ENCODE measurements around the gene KRTAP4-11.
"Not testable (repeated sequence)": the region's sequence is repeated elsewhere in the genome, so short reads cannot be mapped to it uniquely, and the experiment has no call there.

The KRTAP4-11 gene

DNA sequence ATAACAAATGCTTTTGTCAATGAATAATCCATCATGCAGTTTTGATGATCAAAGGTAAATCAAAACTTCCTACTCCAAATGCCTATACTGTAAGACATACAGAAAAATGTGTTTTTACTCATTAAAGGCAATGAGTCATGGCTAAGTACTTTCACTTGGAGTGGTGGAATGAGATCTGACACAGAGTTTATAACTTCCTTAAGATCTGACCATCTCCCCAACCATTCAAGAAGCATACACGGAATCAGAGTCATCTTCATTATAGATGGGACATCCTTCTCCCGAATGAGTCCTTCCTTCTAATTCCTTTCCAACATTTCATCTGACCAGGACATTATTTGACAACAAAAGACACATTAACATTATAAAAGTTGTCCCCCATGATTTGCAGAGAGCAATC, 34.7 kb downstream of the KRTAP4-11 start:
- not testable (repeated sequence) for DNase-seq

DNA sequence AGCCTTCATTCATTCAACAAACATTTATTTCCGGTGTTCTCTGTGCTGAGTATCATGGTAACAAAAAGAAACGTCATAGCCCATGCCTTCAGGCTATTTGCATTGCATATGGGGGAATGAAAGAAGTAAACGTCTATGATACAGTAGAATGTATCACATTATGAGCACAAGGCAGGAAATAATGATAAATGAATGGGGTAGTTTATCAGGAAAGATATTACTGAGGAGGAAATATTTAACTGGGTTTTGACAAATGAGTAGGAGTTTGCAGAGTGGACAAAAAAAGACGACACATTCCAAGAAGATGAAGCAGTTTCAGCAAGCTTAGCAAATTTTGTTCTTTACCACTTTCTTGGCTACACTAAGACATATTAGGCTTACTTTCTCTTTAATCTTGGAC, 35.5 kb downstream of the KRTAP4-11 start:
- no peak for DNase-seq

DNA sequence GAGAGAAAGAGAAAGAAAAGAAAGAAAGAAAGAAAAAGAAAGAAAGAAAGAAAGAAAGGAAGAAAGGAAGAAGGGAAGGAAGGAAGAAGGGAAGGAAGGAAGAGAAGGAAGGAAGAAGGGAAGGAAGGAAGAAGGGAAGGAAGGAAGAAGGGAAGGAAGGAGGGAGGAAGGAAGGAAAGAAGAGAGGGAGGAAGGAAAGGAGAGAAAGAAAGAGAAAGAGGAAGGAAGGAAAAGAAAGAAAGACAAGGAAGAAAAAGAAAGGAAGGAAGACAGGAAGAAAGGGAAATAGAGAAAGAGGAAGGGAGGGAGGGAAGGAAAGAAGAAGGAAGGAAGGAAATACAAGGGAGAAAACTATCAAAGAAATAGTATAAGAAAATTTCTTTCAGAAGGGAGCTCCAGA, 41.4 kb downstream of the KRTAP4-11 start:
- no peak for DNase-seq

DNA sequence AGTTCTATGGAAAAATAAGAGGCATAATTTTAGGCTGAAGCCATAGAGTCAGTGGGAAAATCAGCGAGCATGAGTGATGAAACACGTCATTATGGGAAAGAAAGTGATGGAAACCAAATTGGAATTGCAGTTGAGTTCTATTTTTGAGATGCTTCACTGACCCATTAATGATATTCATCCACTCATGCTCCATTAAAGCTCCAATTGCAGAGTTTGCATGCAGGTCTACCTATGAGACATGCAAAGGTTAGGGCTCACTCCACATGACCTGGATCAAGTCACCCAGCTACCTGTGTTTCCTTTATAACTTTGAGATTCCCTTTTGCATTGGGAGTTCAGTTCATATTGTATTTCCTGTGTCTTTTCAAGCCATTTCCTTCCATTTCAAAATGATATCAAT, 44.5 kb downstream of the KRTAP4-11 start:
- no peak for DNase-seq

DNA sequence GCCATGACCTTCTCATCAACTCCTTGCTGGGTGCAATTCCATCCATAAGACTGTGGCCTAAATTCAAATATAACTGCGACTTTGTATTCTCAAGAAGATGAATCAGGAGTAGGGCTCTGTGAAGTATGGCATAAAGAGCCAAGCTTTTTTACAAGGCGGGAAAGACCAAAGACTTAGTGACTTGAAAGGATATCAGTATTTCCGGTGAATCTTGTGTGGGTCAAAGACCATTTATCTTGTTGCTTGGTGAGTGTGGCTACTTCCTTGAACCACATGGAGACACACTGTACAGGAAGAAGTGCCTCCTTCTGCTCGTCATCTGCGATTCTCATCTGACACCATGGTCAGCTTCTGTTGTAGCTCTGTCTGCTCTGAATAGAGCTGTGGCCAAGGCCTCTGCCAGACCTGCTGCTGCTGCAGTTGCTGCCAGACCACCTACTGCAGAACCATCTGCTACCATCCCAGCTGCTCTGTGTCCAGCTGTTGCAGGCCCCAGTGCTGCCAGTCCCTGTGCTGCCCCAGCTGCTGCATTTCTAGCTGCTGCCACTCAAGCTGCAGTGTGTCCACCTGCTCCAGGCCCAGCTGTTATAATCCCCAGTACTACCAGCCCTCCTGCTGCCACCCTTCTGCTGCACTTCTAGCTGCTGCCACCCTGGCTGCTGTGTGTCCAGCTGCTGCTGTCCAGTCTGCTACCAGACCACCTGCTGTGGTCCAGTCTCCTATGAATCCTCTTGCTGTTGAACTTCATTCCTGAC, 46.4 kb downstream of the KRTAP4-11 start:
- no peak for DNase-seq

DNA sequence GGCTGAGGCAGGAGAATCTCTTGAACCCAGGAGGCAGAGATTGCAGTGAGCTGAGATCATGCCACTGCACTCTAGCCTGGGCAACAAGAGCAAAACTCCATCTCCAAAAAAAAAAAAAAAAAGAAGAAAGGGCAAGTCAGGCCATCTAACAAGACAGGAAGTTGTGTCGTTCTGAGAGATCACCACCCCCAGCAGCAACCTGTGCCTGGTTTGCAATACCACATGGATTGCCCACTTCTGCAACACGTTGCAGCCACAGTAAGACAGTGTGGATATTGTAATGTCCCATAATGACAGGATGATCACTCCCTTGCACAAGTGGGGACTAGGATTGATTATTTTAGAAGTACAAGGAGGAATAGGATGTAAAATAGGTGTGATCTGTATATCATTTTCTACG, 49.1 kb downstream of the KRTAP4-11 start:
- DNase-seq = no peak

DNA sequence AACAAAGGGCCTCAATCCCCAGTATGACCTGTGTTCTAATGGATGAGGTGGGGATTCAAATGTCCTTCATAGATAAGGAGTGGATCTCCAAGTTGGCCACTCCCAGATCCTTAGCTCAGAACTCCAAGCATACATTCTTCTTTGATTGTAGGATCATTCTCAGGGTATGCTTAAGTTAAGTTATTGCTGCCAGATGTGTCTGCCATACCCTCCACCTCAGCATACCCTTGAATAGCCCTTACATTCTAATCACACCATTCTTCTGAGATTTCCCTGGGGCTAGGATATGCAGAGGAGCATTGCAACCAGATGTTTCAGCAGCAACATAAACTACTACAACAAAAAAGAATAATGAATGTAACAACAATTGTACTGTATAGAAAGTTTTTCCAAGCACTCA, 50.9 kb downstream of the KRTAP4-11 start:
- DNase-seq = no peak

Data from suppressor macrophage treated with lipopolysaccharide for 4 hours (primary cell).